Thyroid gland (tissue), 4 donors: ENCODE measurements around the gene KDSR.

Source experiments
- POLR2A ChIP-seq, 2 donors: fragments of 450-650 bp; IDR thresholded peaks; one replicate each; pipeline ENCODE4 v1.6.1; 2017; ENCODE audit warnings: antibody characterized with exemption in 2 of 2, mild to moderate bottlenecking in 2 of 2, moderate library complexity in 1 of 2
- TF ChIP-seq, protein P1 (sequence below), 6 experiments: fragments of 200-600 bp in 3 of 6; fragments of 450-650 bp in 3 of 6; sonication (generic) in 3 of 6; IDR thresholded peaks; one replicate each; pipeline ENCODE4 v1.5.1; 2016 to 2019; ENCODE audit warnings: antibody characterized with exemption in 6 of 6, mild to moderate bottlenecking in 2 of 6, inconsistent platforms in 1 of 6, moderate library complexity in 1 of 6

DNA sequence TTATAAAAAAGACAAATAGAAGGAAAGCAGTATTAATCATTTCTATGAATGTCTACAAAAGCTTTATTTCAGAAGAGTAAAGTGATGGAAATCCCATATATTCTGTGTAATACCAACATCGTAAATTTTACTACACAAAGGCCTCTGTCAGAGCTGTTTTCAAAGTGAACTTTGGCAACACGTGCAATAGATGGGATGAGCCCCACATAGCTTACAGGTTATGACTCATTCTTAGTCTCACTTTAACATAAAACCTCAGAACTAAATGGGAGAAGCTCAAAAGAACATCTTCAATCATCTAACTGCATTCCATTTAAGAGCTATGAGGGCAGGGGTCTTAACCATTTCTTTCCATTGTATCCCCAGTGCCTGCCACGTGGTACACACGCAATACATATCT lies 43.8 kb upstream of the KDSR start:
- TF ChIP-seq, protein P1, sequence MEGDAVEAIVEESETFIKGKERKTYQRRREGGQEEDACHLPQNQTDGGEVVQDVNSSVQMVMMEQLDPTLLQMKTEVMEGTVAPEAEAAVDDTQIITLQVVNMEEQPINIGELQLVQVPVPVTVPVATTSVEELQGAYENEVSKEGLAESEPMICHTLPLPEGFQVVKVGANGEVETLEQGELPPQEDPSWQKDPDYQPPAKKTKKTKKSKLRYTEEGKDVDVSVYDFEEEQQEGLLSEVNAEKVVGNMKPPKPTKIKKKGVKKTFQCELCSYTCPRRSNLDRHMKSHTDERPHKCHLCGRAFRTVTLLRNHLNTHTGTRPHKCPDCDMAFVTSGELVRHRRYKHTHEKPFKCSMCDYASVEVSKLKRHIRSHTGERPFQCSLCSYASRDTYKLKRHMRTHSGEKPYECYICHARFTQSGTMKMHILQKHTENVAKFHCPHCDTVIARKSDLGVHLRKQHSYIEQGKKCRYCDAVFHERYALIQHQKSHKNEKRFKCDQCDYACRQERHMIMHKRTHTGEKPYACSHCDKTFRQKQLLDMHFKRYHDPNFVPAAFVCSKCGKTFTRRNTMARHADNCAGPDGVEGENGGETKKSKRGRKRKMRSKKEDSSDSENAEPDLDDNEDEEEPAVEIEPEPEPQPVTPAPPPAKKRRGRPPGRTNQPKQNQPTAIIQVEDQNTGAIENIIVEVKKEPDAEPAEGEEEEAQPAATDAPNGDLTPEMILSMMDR (IDR thresholded peaks at IDR 0.05), result no peak
- TF ChIP-seq POLR2A (IDR thresholded peaks at IDR 0.05), result no peak
